ENCODE data around the gene GABRR3. TPM values are rescaled to one million over a fixed set of nuclear protein-coding genes. Genes with fewer than 3 reads are reported as not detected.

Gene GABRR3
- total RNA-seq, 6 experiments from 2014 or later = not detected

DNA sequence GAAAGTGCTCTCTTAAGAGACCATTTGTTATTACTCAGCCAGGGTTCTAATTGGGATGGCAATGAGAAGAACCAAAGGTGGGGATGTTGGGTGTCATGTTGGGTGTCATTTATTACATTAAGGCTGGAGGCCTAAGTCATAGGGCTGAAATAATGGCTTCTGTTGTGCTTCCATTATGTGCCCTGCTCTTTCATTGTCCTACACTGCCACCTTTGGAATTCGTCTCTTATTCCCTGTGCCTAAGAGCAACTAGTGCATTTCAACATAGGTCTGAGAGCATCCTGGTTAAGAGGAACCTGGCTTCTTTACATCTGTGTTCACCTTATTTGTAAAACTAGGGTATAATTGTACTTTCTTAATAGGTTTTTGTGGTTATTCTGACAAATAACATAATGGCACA, 95.1 kb downstream of the GABRR3 start:
- no peak overlapping the region for H3K4me3 Mint-ChIP-seq
- H3K36me3 Mint-ChIP-seq (ENCODE audit: low read depth) = peaks cover 11% of the 10 kb centered on the region
- peaks cover 7% of the 10 kb centered on the region; the same call in 1 of the 2 replicates for H3K4me1 Mint-ChIP-seq (ENCODE audit: low read depth)
- DNase-seq = no peak
- no peak overlapping the region for H3K27ac Mint-ChIP-seq
- TF ChIP-seq, protein P1, sequence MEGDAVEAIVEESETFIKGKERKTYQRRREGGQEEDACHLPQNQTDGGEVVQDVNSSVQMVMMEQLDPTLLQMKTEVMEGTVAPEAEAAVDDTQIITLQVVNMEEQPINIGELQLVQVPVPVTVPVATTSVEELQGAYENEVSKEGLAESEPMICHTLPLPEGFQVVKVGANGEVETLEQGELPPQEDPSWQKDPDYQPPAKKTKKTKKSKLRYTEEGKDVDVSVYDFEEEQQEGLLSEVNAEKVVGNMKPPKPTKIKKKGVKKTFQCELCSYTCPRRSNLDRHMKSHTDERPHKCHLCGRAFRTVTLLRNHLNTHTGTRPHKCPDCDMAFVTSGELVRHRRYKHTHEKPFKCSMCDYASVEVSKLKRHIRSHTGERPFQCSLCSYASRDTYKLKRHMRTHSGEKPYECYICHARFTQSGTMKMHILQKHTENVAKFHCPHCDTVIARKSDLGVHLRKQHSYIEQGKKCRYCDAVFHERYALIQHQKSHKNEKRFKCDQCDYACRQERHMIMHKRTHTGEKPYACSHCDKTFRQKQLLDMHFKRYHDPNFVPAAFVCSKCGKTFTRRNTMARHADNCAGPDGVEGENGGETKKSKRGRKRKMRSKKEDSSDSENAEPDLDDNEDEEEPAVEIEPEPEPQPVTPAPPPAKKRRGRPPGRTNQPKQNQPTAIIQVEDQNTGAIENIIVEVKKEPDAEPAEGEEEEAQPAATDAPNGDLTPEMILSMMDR (IDR thresholded peaks at IDR 0.05) = no peak
- H3K9me3 Mint-ChIP-seq = no peaks in the 10 kb centered on the region
- no peaks in the 10 kb centered on the region; the same call in 1 of the 2 replicates for H3K27me3 Mint-ChIP-seq (ENCODE audit: insufficient read depth)

DNA sequence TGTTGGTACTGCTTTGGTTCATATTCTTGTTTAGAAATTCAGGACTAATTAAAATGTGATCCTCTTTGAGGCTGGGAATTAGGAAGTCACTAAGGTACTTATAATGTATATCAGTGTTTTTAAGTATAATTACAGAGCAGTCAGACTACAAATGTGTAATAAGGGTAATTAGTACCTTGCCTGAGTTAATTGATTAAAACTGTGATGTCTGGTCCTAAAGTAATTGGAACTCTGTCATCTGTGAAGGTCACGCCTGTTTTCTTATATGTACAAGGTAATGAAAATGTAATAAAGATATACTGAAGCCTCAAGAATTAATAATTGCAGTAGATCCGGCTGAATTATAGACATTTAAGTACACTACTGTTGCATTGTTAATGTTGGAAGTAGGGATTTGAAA, 95.7 kb downstream of the GABRR3 start:
- no peak overlapping the region for H3K4me3 Mint-ChIP-seq
- TF ChIP-seq, protein P1 (IDR thresholded peaks at IDR 0.05) = no peak
- no peak for DNase-seq
- H3K9me3 Mint-ChIP-seq = no peaks in the 10 kb centered on the region
- peak overlapping the region; percentile 11; the same call in 1 of the 2 replicates for H3K27ac Mint-ChIP-seq
- H3K36me3 Mint-ChIP-seq (ENCODE audit: low read depth) = peaks cover 11% of the 10 kb centered on the region
- H3K27me3 Mint-ChIP-seq (ENCODE audit: insufficient read depth) = no peaks in the 10 kb centered on the region; the same call in 1 of the 2 replicates
- peaks cover 7% of the 10 kb centered on the region; the same call in 1 of the 2 replicates for H3K4me1 Mint-ChIP-seq (ENCODE audit: low read depth)

DNA sequence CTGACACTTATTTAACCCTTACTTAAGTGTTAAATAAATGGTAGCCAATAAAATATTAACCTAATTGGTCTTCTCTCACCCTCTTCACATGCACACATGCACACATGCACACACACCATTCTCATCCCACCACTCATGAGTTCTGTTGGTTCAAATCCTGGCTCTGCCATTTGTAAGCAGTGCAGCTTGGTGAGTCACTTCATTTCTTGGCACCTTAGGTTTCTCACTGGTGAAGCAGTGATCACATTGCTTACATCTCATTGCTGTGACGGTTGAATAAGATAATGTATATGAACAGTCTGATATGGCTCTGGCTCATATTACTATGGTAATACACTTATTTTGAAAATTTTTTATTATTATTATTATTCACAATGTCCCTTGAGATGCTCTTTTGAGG, 96.7 kb downstream of the GABRR3 start:
- DNase-seq = no peak
- Mint-ChIP-seq H3K36me3 (ENCODE audit: low read depth) (peaks cover 11% of the 10 kb centered on the region), H3K27me3 (ENCODE audit: insufficient read depth) (no peaks in the 10 kb centered on the region; the same call in 1 of the 2 replicates), H3K9me3 (no peaks in the 10 kb centered on the region), H3K4me3 (no peak overlapping the region), H3K4me1 (ENCODE audit: low read depth) (peaks cover 7% of the 10 kb centered on the region; the same call in 1 of the 2 replicates), H3K27ac (no peak overlapping the region)
- TF ChIP-seq, protein P1 (IDR thresholded peaks at IDR 0.05) = no peak

DNA sequence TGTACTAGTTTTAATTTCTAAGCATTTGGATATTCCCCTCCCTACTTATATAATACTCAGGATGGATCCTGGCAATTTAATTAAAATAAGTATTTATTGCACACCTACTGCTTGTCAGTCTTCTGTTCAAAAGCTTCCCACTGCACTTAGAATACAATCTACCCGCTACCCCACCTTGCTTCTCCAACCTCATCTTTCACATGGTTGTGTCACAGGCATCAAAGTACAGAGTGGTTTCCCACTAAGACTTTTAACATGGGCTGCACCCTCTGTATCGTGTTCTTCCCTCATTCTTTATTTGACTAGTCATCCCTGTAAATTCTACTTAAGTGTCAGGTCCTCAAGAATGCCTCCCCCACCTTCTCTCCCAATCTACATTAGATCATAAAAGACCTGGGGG, 97.9 kb downstream of the GABRR3 start:
- H3K27ac Mint-ChIP-seq = no peak overlapping the region
- peaks cover 7% of the 10 kb centered on the region; the same call in 1 of the 2 replicates for H3K4me1 Mint-ChIP-seq (ENCODE audit: low read depth)
- no peak for DNase-seq
- no peak overlapping the region for H3K4me3 Mint-ChIP-seq
- TF ChIP-seq, protein P1 (IDR thresholded peaks at IDR 0.05) = no peak
- peaks cover 11% of the 10 kb centered on the region for H3K36me3 Mint-ChIP-seq (ENCODE audit: low read depth)
- H3K27me3 Mint-ChIP-seq (ENCODE audit: insufficient read depth) = no peaks in the 10 kb centered on the region; the same call in 1 of the 2 replicates
- H3K9me3 Mint-ChIP-seq = no peaks in the 10 kb centered on the region

DNA sequence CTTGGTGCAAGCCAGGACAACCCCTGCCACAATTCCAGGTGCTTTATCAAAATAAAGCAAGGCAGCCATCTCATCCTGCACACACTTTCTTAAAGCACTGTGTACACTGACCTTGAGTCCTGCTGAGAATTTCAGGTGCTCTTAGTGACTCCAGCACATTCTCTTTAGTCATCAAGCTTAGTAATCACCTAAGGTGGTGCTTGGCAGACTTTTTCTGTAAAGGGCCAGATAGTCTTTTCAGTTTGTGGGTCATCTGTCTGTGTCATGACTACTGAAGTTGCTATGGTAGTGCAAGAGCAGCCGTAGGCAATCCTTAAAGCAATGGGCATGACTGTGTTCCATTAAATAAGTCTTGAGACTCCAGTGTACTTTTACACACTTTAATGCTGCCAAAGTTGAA, 99.3 kb downstream of the GABRR3 start:
- Mint-ChIP-seq H3K4me3 (no peak overlapping the region), H3K4me1 (ENCODE audit: low read depth) (peaks cover 7% of the 10 kb centered on the region; the same call in 1 of the 2 replicates), H3K36me3 (ENCODE audit: low read depth) (peaks cover 18% of the 10 kb centered on the region), H3K9me3 (no peaks in the 10 kb centered on the region), H3K27ac (peak overlapping the region; percentile 20; the same call in 1 of the 2 replicates), H3K27me3 (ENCODE audit: insufficient read depth) (no peaks in the 10 kb centered on the region; the same call in 1 of the 2 replicates)
- DNase-seq = no peak
- TF ChIP-seq, protein P1 (IDR thresholded peaks at IDR 0.05) = no peak

Other genes starting within 250 kb of the GABRR3 start
- 10 to 100 TPM; 10.7 to 14.1 (median 12.8) TPM for gene CRYBG3, start 213.3 kb downstream of the GABRR3 start, total RNA-seq (2021; fragmentation: NEBNext Ultra II Directional; extraction: Animal tissue kit (Norgen Biotek cat#: 25700))
- 10 to 100 TPM; 27.3 to 38.4 (median 31.3) TPM for gene RIOX2, start 62.9 kb downstream of the GABRR3 start, total RNA-seq (2021; fragmentation: NEBNext Ultra II Directional; extraction: Animal tissue kit (Norgen Biotek cat#: 25700))
- gene OR5AC2, start 51.9 kb upstream of the GABRR3 start, total RNA-seq (2021; fragmentation: NEBNext Ultra II Directional; extraction: Animal tissue kit (Norgen Biotek cat#: 25700)) = not detected
- not detected for gene OR5H1, start 95.4 kb upstream of the GABRR3 start, total RNA-seq (2021; fragmentation: NEBNext Ultra II Directional; extraction: Animal tissue kit (Norgen Biotek cat#: 25700))
- not detected for gene OR5H14, start 112.2 kb upstream of the GABRR3 start, total RNA-seq (2021; fragmentation: NEBNext Ultra II Directional; extraction: Animal tissue kit (Norgen Biotek cat#: 25700))
- not detected for gene OR5H15, start 131.4 kb upstream of the GABRR3 start, total RNA-seq (2021; fragmentation: NEBNext Ultra II Directional; extraction: Animal tissue kit (Norgen Biotek cat#: 25700))
- gene OR5H6, start 228.9 kb upstream of the GABRR3 start, total RNA-seq (2021; fragmentation: NEBNext Ultra II Directional; extraction: Animal tissue kit (Norgen Biotek cat#: 25700)) = not detected
- not detected for gene OR5H2, start 247.2 kb upstream of the GABRR3 start, total RNA-seq (2021; fragmentation: NEBNext Ultra II Directional; extraction: Animal tissue kit (Norgen Biotek cat#: 25700))

Measured in HFFc6 (cell line).